ENCODE results near the gene BSCL2.

GRCh38 chr11:62706850-62707247, 375 bp downstream of the BSCL2 start:
- TF ChIP-seq ARNTL (CRISPR knock-in tag; IDR thresholded peaks at IDR 0.05; ENCODE audit: borderline replicate concordance, low read depth) (no peak), ESRRG (CRISPR knock-in tag; IDR thresholded peaks at IDR 0.05) (no peak), PATZ1 (CRISPR knock-in tag; IDR thresholded peaks at IDR 0.05; ENCODE audit: borderline replicate concordance) (no peak), ZNF565 (CRISPR knock-in tag; conservative IDR thresholded peaks at IDR 0.05; ENCODE audit: low read depth) (no peak), TOX (CRISPR knock-in tag; IDR thresholded peaks at IDR 0.05; ENCODE audit: borderline replicate concordance) (no peak), CSDC2 (CRISPR knock-in tag; IDR thresholded peaks at IDR 0.05) (no peak), ZFP3 (CRISPR knock-in tag; IDR thresholded peaks at IDR 0.05) (no peak), ZFP30 (CRISPR knock-in tag; IDR thresholded peaks at IDR 0.05) (no peak), ZNF8 (CRISPR knock-in tag; IDR thresholded peaks at IDR 0.05) (no peak), RARB (CRISPR knock-in tag; IDR thresholded peaks at IDR 0.05) (no peak), POU6F1 (CRISPR knock-in tag; IDR thresholded peaks at IDR 0.05; ENCODE audit: borderline replicate concordance, low read depth) (no peak)
